ENCODE results near the gene LAMA4.

LAMA4 gene

GRCh38 chr6:112130878-112131277 lies 123.5 kb downstream of the LAMA4 start:
- no peak overlapping the region for H3K27ac ChIP-seq
- no peak overlapping the region for H2AFZ ChIP-seq (ENCODE audit: low read depth)
- H3K4me2 ChIP-seq, result no peak overlapping the region
- H4K20me1 ChIP-seq (ENCODE audit: insufficient read depth), result no peaks in the 10 kb centered on the region
- no peak for TF ChIP-seq CTCF (conservative IDR thresholded peaks at IDR 0.05; ENCODE audit: low read depth, low read length)
- no peaks in the 10 kb centered on the region for H3K79me2 ChIP-seq (ENCODE audit: insufficient read depth, low read depth)
- no peak overlapping the region for H3K4me3 ChIP-seq (IDR thresholded peaks at IDR 0.05; ENCODE audit: insufficient read depth, low read depth, low read length)
- no peaks in the 10 kb centered on the region for H3K4me1 ChIP-seq (ENCODE audit: low read depth, poor library complexity, severe bottlenecking)
- no peaks in the 10 kb centered on the region for H3K36me3 ChIP-seq (ENCODE audit: insufficient read depth)
- H3K27me3 ChIP-seq (ENCODE audit: insufficient read depth, low read depth), result no peaks in the 10 kb centered on the region
- H3K9ac ChIP-seq, result no peak overlapping the region

- Histone ChIP-seq H3K36me3 (ENCODE audit: insufficient read depth) (no peaks in the 10 kb centered on the region), H3K27me3 (ENCODE audit: insufficient read depth, low read depth) (no peaks in the 10 kb centered on the region), H3K4me3 (IDR thresholded peaks at IDR 0.05; ENCODE audit: insufficient read depth, low read depth, low read length) (no peak overlapping the region), H3K27ac (no peak overlapping the region), H3K4me1 (ENCODE audit: low read depth, poor library complexity, severe bottlenecking) (no peaks in the 10 kb centered on the region), H4K20me1 (ENCODE audit: insufficient read depth) (no peaks in the 10 kb centered on the region), H3K9ac (no peak overlapping the region), H3K4me2 (no peak overlapping the region), H3K79me2 (ENCODE audit: insufficient read depth, low read depth) (no peaks in the 10 kb centered on the region), H2AFZ (ENCODE audit: low read depth) (no peak overlapping the region)
- TF ChIP-seq CTCF (conservative IDR thresholded peaks at IDR 0.05; ENCODE audit: low read depth, low read length), result no peak
Observed at GRCh38 chr6:112128208-112128607, 126.2 kb downstream of the LAMA4 start.

GRCh38 chr6:112123982-112124381 lies 130.4 kb downstream of the LAMA4 start:
- Histone ChIP-seq H3K9ac (no peak overlapping the region), H3K36me3 (ENCODE audit: insufficient read depth) (no peaks in the 10 kb centered on the region), H3K79me2 (ENCODE audit: insufficient read depth, low read depth) (no peaks in the 10 kb centered on the region), H3K4me3 (IDR thresholded peaks at IDR 0.05; ENCODE audit: insufficient read depth, low read depth, low read length) (no peak overlapping the region), H3K27ac (no peak overlapping the region), H3K27me3 (ENCODE audit: insufficient read depth, low read depth) (no peaks in the 10 kb centered on the region), H3K4me2 (no peak overlapping the region), H4K20me1 (ENCODE audit: insufficient read depth) (no peaks in the 10 kb centered on the region), H2AFZ (ENCODE audit: low read depth) (no peak overlapping the region), H3K4me1 (ENCODE audit: low read depth, poor library complexity, severe bottlenecking) (no peaks in the 10 kb centered on the region)
- no peak for TF ChIP-seq CTCF (conservative IDR thresholded peaks at IDR 0.05; ENCODE audit: low read depth, low read length)

- Histone ChIP-seq H2AFZ (ENCODE audit: low read depth) (no peak overlapping the region), H4K20me1 (ENCODE audit: insufficient read depth) (no peaks in the 10 kb centered on the region), H3K4me1 (ENCODE audit: low read depth, poor library complexity, severe bottlenecking) (peaks cover 7% of the 10 kb centered on the region), H3K4me3 (IDR thresholded peaks at IDR 0.05; ENCODE audit: insufficient read depth, low read depth, low read length) (no peak overlapping the region), H3K4me2 (no peak overlapping the region), H3K36me3 (ENCODE audit: insufficient read depth) (no peaks in the 10 kb centered on the region), H3K27me3 (ENCODE audit: insufficient read depth, low read depth) (no peaks in the 10 kb centered on the region), H3K9ac (no peak overlapping the region), H3K79me2 (ENCODE audit: insufficient read depth, low read depth) (no peaks in the 10 kb centered on the region), H3K27ac (no peak overlapping the region)
- TF ChIP-seq CTCF (conservative IDR thresholded peaks at IDR 0.05; ENCODE audit: low read depth, low read length), result no peak
Observed at GRCh38 chr6:112122756-112123155, 131.6 kb downstream of the LAMA4 start.

All from KMS-11 (cell line).